HK-2 (cell line): ENCODE data around the gene RFC1.
"Not testable (repeated sequence)": the region's sequence is repeated elsewhere in the genome, so short reads cannot be mapped to it uniquely, and the experiment has no call there.

ENCODE experiments used
- DNase-seq: peaks from one replicate; pipeline ENCODE4 v3.0.0-alpha.2; 2018; ENCODE audit not compliant: unreplicated experiment

Gene RFC1

GRCh38 chr4:39354254-39354552, 12.0 kb downstream of the RFC1 start:
- no peak for DNase-seq

- DNase-seq = no peak
Measured at GRCh38 chr4:39353478-39354253, 12.5 kb downstream of the RFC1 start.

GRCh38 chr4:39353149-39353477, 13.0 kb downstream of the RFC1 start:
- not testable (repeated sequence) for DNase-seq

- no peak for DNase-seq
Measured at GRCh38 chr4:39349326-39349725, 16.8 kb downstream of the RFC1 start.

GRCh38 chr4:39348371-39349315, 17.5 kb downstream of the RFC1 start:
- no peak for DNase-seq

- no peak for DNase-seq
Measured at GRCh38 chr4:39346856-39347519, 19.2 kb downstream of the RFC1 start.

- DNase-seq = no peak
Measured at GRCh38 chr4:39342731-39343130, 23.4 kb downstream of the RFC1 start.

GRCh38 chr4:39341075-39341725, 25.0 kb downstream of the RFC1 start:
- no peak for DNase-seq

GRCh38 chr4:39339968-39340367, 26.2 kb downstream of the RFC1 start:
- no peak for DNase-seq

- no peak for DNase-seq
Measured at GRCh38 chr4:39337841-39338240, 28.3 kb downstream of the RFC1 start.

GRCh38 chr4:39335566-39335965, 30.6 kb downstream of the RFC1 start:
- DNase-seq = no peak

- no peak for DNase-seq
Measured at GRCh38 chr4:39331191-39331590, 35.0 kb downstream of the RFC1 start.

- peak; percentile 21 for DNase-seq
Measured at GRCh38 chr4:39330353-39330752, 35.8 kb downstream of the RFC1 start.

GRCh38 chr4:39326468-39326977, 39.6 kb downstream of the RFC1 start:
- DNase-seq = no peak

- DNase-seq = peak; percentile 16
Measured at GRCh38 chr4:39324897-39325613, 41.1 kb downstream of the RFC1 start.

GRCh38 chr4:39324446-39324845, 41.7 kb downstream of the RFC1 start:
- DNase-seq = no peak

- DNase-seq = no peak
Measured at GRCh38 chr4:39323821-39324220, 42.3 kb downstream of the RFC1 start.

- no peak for DNase-seq
Measured at GRCh38 chr4:39320381-39321115, 45.6 kb downstream of the RFC1 start.

GRCh38 chr4:39319676-39320075, 46.5 kb downstream of the RFC1 start:
- peak; percentile 44 for DNase-seq

- no peak for DNase-seq
Measured at GRCh38 chr4:39312816-39313215, 53.3 kb downstream of the RFC1 start.

GRCh38 chr4:39308611-39309010, 57.6 kb downstream of the RFC1 start:
- no peak for DNase-seq
